Right lobe of liver (tissue), 6 donors: ENCODE results near the gene USO1. TPM values are rescaled to one million over a fixed set of nuclear protein-coding genes. Genes with fewer than 3 reads are reported as not detected.

Source experiments
- ATAC-seq, 4 donors: fragments of 200-7000 bp; cut with Tn5 transposase; one replicate each; pipeline ENCODE4 v1.9.1; 2020; ENCODE audit warnings: mild to moderate bottlenecking in 4 of 4, moderate library complexity in 4 of 4
- DNase-seq, 3 donors: peaks; one replicate each; pipeline ENCODE4 v3.0.0-alpha.2; 2020
- H3K27ac ChIP-seq, 3 donors: fragments of 200-600 bp; one replicate each; pipeline ENCODE4 v1.8.0; 2022
- H3K27me3 ChIP-seq, 2 donors: fragments of 200-600 bp; one replicate each; pipeline ENCODE4 v1.8.0; 2022
- H3K36me3 ChIP-seq, 4 donors: fragments of 200-600 bp; sonication (generic) in 1 of 4; one replicate each; pipeline versions ENCODE4 v1.5.1 to v1.8.0; 2017 to 2022; ENCODE audit warnings: control low read depth in 1 of 4
- H3K4me1 ChIP-seq, 4 donors: fragments of 200-600 bp; sonication (generic) in 1 of 4; one replicate each; pipeline versions ENCODE4 v1.5.1 to v1.8.0; 2017 to 2022; ENCODE audit warnings: control low read depth in 1 of 4
- H3K4me3 ChIP-seq, 3 donors: fragments of 200-600 bp; one replicate each; pipeline ENCODE4 v1.8.0; 2022
- H3K9me3 ChIP-seq, 4 donors: fragments of 200-600 bp; sonication (generic) in 1 of 4; one replicate each; pipeline versions ENCODE4 v1.5.1 to v1.8.0; 2017 to 2022; ENCODE audit warnings: control low read depth in 1 of 4
- CTCF ChIP-seq, 4 donors: fragments of 200-600 bp in 3 of 4; fragments of 450-650 bp in 1 of 4; IDR thresholded peaks; one replicate each; pipeline versions ENCODE4 v1.5.1 to v1.8.0; 2016 to 2022; ENCODE audit warnings: antibody characterized with exemption in 4 of 4, mild to moderate bottlenecking in 2 of 4
- POLR2A ChIP-seq: fragments of 450-650 bp; IDR thresholded peaks from one replicate; pipeline ENCODE4 v1.6.1; 2017; ENCODE audit warnings: antibody characterized with exemption, mild to moderate bottlenecking
- WGBS: methylation state at CpG from one replicate; pipeline ENCODE4 v1.1.6; 2018; ENCODE audit warnings: low coverage, low lambda C conversion rate; ENCODE audit not compliant: insufficient coverage; ENCODE audit errors: missing lambda C conversion rate; 5-methylcytosine and 5-hydroxymethylcytosine counted together
- intact Hi-C, 2 donors: fragments of 100-400 bp; cut with DNase I; formaldehyde crosslinking; loops; one replicate each; pipeline versions ENCODE4 v1.11.2 to v1.14.1; 2022
- total RNA-seq, 6 experiments: library from RNA; depleted of rRNA in 2 of 6; stranded (reverse); fragments of >200 nt in 2 of 6; fragmentation: NEBNext Ultra II Directional in 3 of 6; extraction: Animal tissue kit (Norgen Biotek cat#: 25700) in 3 of 6; gene quantifications; one replicate each; pipeline versions ENCODE4 v1.1.0 to v1.2.4, GENCODE V29; 2016 to 2023
- donor health status: DM: no; HTN: yes; CAD: no.
- donor health status: DM: no; HTN: no; CAD: no.
- donor health status: DM: no; HTN: no; CAD: no.
- donor health status: DM: no; HTN: yes; CAD: no.
- donor health status: DM: no; HTN: yes; CAD: no.

USO1 gene
- total RNA-seq, 6 experiments from 2014 or later, result 43.7 to 64.0 (median 49.4) TPM

DNA sequence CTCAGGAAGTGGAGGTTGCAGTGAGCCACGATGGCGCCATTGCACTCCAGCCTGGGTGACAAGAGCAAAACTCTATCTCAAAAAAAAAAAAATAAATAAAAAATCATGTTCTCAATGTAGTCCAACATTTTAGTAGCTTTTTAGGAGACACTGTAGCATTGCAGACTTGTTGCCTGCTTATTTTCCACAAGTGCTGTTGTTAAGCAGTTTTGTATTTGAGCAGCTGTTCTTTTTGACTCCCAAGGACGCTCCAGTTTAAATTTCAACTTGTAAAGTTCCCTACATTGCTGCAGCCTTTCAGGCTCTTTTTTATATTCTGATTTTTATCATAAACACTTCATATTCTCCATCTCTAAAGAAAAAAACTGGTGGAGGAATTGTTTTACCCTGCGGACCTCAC, 94.7 kb downstream of the USO1 start:
- Histone ChIP-seq H3K9me3 (no peaks in the 10 kb centered on the region), H3K36me3 (peaks cover 0 to 13% (median 6%) of the 10 kb centered on the region in 4 donors), H3K27ac (no peak overlapping the region), H3K4me1 (no peaks in the 10 kb centered on the region), H3K27me3 (no peaks in the 10 kb centered on the region), H3K4me3 (no peak overlapping the region)
- DNase-seq, result no peak
- TF ChIP-seq POLR2A, result no peak
- no peak for TF ChIP-seq CTCF (IDR thresholded peaks at IDR 0.05)
- intact Hi-C loops, result no loop called here
- 65% methylated on average over 4 of the region's 4 CpGs for WGBS
- ATAC-seq, result no peak

GRCh38 chr4:75820197-75820596, 95.8 kb downstream of the USO1 start:
- ATAC-seq, result no peak
- no peaks in the 10 kb centered on the region for H3K4me1 ChIP-seq
- 22% methylated on average over 2 of the region's 2 CpGs for WGBS
- H3K36me3 ChIP-seq, result peaks cover 0 to 3% (median 1%) of the 10 kb centered on the region in 4 donors
- no peak overlapping the region for H3K27ac ChIP-seq
- intact Hi-C loops, result no loop called here
- TF ChIP-seq POLR2A (no peak), CTCF (IDR thresholded peaks at IDR 0.05) (no peak)
- no peaks in the 10 kb centered on the region for H3K27me3 ChIP-seq
- no peak for DNase-seq
- no peaks in the 10 kb centered on the region for H3K9me3 ChIP-seq
- H3K4me3 ChIP-seq, result no peak overlapping the region

DNA sequence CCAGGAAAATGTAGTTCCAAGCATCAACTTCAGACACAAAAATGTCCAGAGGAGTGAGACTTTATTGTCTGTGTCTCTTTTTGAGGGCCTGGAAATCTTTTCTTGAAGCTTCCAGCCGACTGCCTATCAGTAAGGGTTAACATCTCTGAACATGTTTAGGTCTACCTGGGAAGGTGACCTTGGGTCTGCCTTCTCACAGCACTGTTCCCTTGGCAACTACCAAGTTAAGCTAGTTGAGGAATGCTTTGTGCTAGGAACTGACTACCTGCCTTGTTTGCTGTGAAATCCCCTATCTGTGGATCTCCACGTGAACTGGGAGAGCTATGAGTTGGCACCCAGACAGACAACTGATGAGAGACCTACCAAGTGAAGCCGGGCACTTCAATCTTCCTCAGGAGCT, 96.3 kb downstream of the USO1 start:
- intact Hi-C loops, result no loop called here
- TF ChIP-seq CTCF (IDR thresholded peaks at IDR 0.05) (no peak), POLR2A (no peak)
- H3K4me3 ChIP-seq, result no peak overlapping the region
- no peaks in the 10 kb centered on the region for H3K27me3 ChIP-seq
- ATAC-seq (no peak), DNase-seq (no peak)
- 82% methylated on average over 3 of the region's 3 CpGs for WGBS
- no peaks in the 10 kb centered on the region for H3K36me3 ChIP-seq
- H3K9me3 ChIP-seq, result no peaks in the 10 kb centered on the region
- H3K4me1 ChIP-seq, result no peaks in the 10 kb centered on the region
- H3K27ac ChIP-seq, result no peak overlapping the region

DNA sequence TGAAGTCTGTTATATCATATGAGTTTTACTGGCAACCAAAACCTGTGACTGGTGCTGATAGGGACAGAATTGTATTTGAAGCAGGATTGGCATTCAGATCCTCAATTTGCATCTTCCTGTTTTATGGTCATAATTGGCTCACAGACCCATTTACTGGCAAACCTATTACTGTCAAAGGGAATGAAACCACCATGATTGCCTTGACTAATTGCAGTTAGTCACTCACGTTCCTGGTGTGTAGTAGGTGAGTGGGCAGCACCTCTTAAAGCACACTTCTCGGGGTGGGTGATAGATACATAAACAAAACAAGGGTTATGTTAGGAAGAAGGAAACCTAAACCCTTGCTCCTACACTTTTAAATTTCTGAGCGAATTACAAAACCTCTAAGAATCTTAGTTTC, 96.8 kb downstream of the USO1 start:
- no peak for TF ChIP-seq CTCF (IDR thresholded peaks at IDR 0.05)
- TF ChIP-seq POLR2A, result no peak
- Histone ChIP-seq H3K36me3 (no peaks in the 10 kb centered on the region), H3K9me3 (no peaks in the 10 kb centered on the region), H3K27me3 (no peaks in the 10 kb centered on the region), H3K27ac (no peak overlapping the region), H3K4me1 (no peaks in the 10 kb centered on the region), H3K4me3 (no peak overlapping the region)
- intact Hi-C loops, result no loop called here
- WGBS, result 69% methylated on average over 3 of the region's 3 CpGs
- ATAC-seq (no peak), DNase-seq (no peak)

DNA sequence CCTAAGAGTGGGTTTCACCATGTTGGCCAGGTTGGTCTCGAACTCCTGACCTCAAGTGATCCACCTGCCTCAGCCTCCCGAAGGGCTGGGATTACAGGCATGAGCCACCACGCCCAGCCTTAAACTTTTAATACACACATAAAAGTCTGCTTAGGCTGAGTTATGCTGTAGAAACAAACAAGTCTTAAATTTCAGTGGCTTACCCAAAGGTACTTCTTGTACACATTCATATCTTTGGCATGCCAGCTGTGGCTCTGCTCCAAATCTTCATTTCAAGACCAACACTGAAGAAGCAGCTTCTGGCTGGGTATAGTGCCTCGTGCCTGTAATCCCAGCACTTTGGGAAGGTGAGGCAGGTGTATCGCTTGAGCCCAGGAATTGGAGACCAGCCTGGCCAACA, 97.6 kb downstream of the USO1 start:
- TF ChIP-seq CTCF (IDR thresholded peaks at IDR 0.05) (no peak), POLR2A (no peak)
- WGBS, result 100% methylated on average over 2 of the region's 5 CpGs
- intact Hi-C loops, result no loop called here
- no peak overlapping the region for H3K4me3 ChIP-seq
- no peak overlapping the region for H3K27ac ChIP-seq
- H3K27me3 ChIP-seq, result no peaks in the 10 kb centered on the region
- DNase-seq, result no peak
- no peaks in the 10 kb centered on the region for H3K9me3 ChIP-seq
- no peak for ATAC-seq
- no peaks in the 10 kb centered on the region for H3K4me1 ChIP-seq
- H3K36me3 ChIP-seq, result no peaks in the 10 kb centered on the region
